Measurements from ENCODE around the gene PTPN4. TPM values are rescaled to one million over a fixed set of nuclear protein-coding genes. Genes with fewer than 3 reads are reported as not detected.

Gene PTPN4
- total RNA-seq, 1 experiment from 2014 or later = 80.5 TPM

- peaks cover 2% of the 10 kb centered on the region for H3K79me1 ChIP-seq (ENCODE audit: insufficient read depth, low read depth, low read length, poor library complexity, severe bottlenecking)
- H3K4ac ChIP-seq (ENCODE audit: low read depth, low read length) = no peak overlapping the region
- no peak overlapping the region for H2BK120ac ChIP-seq (ENCODE audit: low read depth, low read length, poor library complexity, severe bottlenecking)
- WGBS (ENCODE audit: extremely low coverage, insufficient read length, low lambda C conversion rate) = no CpG with 5 or more reads among the region's 2 CpGs
- Mint-ChIP-seq H3K9me3 (peaks cover 9 to 13% of the 10 kb centered on the region in 2 experiments), H3K27ac (no peak overlapping the region), H3K27me3 (ENCODE audit: low read depth) (no peaks in the 10 kb centered on the region; the same call in 1 of the 2 replicates), H3K36me3 (ENCODE audit: insufficient read depth in 1 of 3, low read depth in 3 of 3) (peaks cover 35 to 51% (median 41%) of the 10 kb centered on the region in 3 experiments), H3K4me1 (peaks cover 7 to 10% of the 10 kb centered on the region in 2 experiments), H3K4me3 (no peak overlapping the region)
- no peak overlapping the region for H2BK5ac ChIP-seq (ENCODE audit: insufficient read length, low read length)
- H3K23ac ChIP-seq (ENCODE audit: insufficient read length, low read depth, low read length) = no peak overlapping the region
- no peak overlapping the region for H3K4me2 ChIP-seq (ENCODE audit: insufficient read depth, insufficient read length, low read length)
- no peaks in the 10 kb centered on the region for H3K27me3 ChIP-seq (ENCODE audit: insufficient read depth, low read length)
- H3K23me2 ChIP-seq (ENCODE audit: insufficient read length, low read depth, low read length, poor library complexity, severe bottlenecking) = no peaks in the 10 kb centered on the region
- H3K9ac ChIP-seq (ENCODE audit: extremely low read depth, insufficient read length, low read length) = no peak overlapping the region
- no peak overlapping the region for H2BK15ac ChIP-seq (ENCODE audit: low read depth, low read length)
- no peak overlapping the region for H2BK12ac ChIP-seq (ENCODE audit: insufficient read length, low read depth, low read length)
- no peak overlapping the region for H3K18ac ChIP-seq (ENCODE audit: insufficient read length, low read depth, low read length)
- no peaks in the 10 kb centered on the region for H3K4me1 ChIP-seq (ENCODE audit: insufficient read depth, low read length)
- no peak overlapping the region for H3K27ac ChIP-seq (ENCODE audit: insufficient read length, low read depth, low read length)
- no peaks in the 10 kb centered on the region for H4K20me1 ChIP-seq (ENCODE audit: control insufficient read depth, insufficient read depth, insufficient read length)
- H3K9me3 ChIP-seq (ENCODE audit: control insufficient read depth, low read depth, low read length) = no peaks in the 10 kb centered on the region
- no peak overlapping the region for H4K8ac ChIP-seq (replicated peaks; ENCODE audit: insufficient read length, low read depth, low read length)
- H2BK20ac ChIP-seq (ENCODE audit: low read depth, low read length, poor library complexity, severe bottlenecking) = no peak overlapping the region
- no peak overlapping the region for H2AK5ac ChIP-seq (ENCODE audit: insufficient read length, low read length)
- H3K79me2 ChIP-seq (ENCODE audit: insufficient read depth, low read length) = peaks cover 16% of the 10 kb centered on the region; the same call in 1 of the 2 replicates
- H3K14ac ChIP-seq (ENCODE audit: insufficient read depth, low read length) = no peak overlapping the region
- H2AFZ ChIP-seq (ENCODE audit: low read length) = no peak overlapping the region
- H4K91ac ChIP-seq (ENCODE audit: insufficient read length, low read depth, low read length) = no peak overlapping the region
- no peak for TF ChIP-seq CTCF (conservative IDR thresholded peaks at IDR 0.05)
- no peak overlapping the region for H4K5ac ChIP-seq (ENCODE audit: insufficient read length, low read depth, low read length)
- no peak for DNase-seq
- H3T11ph ChIP-seq (ENCODE audit: low read length) = no peak overlapping the region
- no peak overlapping the region for H3K56ac ChIP-seq (ENCODE audit: insufficient read length, low read depth, low read length)
These were observed 59.1 kb downstream of the PTPN4 start for GRCh38 chr2:119818792-119819191.
